ENCODE measurements around the gene OGA.
A peak's percentile ranks its signal among the peaks of the same experiment; 100 is the strongest.

The OGA gene

DNA sequence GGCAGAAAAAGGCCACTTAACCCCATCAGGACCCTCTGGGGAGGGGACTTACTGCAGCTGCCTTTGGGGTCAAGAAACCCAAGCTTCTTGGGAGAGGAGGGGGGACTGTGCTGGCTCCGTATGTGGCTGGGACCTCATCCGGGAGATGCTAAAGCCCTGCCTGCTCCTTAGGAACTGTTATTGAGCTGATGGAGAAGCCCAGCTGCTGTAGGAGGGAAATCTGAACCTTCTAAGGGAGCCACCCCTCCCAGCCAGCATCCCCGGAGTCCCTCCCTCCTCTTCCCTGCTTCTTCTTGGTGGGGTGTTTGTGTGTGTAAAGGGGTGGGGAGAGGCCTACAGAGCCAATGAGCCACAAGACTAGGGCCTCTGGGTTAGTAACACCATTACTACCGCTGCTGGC lies 17.1 kb upstream of the OGA start:
- no peak for DNase-seq

DNA sequence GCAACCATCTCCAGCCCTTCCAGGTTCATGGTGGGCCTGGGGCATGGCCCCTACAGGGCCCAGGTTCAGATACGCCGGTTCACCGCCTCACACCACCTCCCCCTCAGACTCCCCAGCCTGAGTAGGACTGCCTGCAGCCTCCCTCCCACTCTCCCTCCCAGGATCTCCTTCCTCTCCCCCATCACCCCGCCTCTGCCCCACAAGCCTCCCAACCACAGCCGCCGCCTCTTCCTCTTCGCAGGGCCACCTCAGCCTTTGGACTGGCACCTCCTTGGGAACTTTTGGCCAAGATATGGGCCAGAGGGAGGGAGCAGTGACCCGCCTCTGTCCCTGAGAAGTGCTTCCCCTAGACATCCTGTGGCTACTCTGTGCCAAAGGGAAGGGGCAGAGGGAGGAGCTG lies 16.1 kb upstream of the OGA start:
- DNase-seq, result peak; percentile 63

DNA sequence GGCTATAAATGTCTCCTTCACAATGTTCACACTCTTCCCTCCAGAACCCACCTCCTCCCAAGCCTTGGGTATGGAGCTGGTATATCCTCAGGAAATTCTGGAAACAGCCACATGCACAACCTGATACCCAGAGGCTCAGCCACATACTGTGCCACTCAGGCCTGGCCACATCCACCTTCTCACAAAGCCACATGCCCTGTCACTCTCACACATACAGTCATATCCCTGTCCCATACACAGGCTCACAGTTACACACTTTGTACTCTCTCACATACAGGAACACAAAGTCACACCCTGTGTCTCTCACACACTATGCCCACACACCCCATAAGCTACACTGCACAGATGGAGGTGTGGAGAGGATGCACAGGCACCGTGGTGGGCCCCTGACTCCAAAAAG lies 15.2 kb upstream of the OGA start:
- DNase-seq, result no peak

DNA sequence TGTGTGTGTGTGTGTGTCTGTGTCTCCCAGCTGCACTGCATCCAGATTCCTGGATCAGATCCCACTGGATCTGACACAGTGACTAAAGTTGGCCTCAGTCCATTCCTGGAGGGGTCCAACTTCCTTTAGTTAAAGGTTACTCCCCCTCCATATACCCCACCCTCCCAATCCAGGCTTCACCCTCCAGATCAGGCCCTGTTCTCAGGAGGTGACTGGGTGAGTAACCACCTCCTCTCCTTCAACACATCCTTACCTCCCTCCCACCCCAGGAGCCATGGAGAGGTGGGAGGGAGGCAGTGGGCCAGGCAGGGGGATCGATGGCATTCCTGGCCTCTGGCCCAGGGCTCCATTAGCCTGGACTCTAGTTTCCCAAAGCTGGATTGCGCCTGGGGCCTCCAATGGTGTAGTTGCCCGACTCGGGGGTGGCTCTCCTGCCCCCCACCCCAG lies 14.1 kb upstream of the OGA start:
- DNase-seq, result no peak

DNA sequence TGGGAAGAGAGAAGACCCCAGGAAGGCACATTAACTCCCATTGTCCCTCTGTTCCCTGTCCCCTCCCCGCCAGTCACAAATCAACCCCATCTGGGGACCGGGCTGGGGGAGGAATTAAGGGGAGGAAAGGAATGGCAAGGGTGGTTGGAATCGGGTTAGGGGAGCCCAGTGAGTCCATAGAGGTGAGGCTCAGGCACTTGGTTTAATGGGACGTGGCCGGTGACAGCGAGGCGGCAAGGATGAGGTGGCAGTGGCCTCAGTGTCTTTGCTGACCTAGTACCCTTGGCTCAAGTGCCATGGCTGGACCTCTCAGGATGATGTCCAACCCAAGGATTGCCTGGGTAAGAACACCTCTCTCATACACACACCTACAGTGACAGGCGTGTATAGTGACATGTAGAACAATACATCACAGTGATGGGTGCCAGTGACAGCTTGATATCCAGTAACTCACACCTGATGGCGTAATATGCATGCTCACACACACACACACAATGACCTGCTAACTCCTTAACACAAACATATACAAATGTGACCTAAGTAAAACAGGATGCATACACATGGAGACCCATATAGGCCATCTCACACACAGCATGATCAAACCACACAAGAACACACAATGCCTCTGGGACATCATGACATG lies 13.0 kb upstream of the OGA start:
- no peak for DNase-seq

DNA sequence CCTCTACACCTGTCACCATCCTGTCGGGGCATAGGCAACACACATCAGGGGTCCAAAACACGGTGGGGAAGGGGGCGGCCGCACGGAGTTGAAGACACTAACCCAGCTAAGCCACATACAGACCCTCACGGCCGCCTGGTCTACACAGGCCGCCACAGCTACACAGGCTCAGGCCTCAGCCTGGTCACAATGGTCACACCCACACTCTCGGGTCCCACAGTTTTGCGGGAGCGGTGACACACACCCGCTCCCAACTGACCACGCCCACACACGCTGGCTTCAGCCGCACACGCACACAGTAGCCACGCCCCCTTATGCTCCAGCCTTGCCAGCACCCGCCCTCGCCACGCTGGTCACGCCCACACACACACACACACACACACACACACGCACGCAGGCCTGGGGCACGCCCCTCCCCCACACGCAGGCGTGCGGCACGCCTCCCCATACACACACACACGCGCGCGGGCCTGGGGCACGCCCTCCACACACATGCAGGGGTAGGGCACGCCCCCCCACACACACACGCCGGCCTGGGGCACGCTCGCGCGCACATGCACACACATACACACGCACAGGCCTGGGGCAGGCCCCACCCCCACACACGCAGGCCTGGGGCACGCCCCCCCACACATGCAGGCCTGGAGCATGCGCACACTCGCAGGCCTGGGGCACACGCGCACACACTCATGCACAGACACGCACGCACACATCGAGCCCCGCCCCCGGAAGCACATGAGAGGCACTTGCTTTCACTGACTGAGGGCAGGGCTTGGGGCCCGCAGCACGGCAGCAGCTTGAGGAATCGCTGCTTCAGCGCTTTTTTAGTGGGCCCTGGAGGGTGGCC lies 12.3 kb upstream of the OGA start:
- DNase-seq, result peak; percentile 94

DNA sequence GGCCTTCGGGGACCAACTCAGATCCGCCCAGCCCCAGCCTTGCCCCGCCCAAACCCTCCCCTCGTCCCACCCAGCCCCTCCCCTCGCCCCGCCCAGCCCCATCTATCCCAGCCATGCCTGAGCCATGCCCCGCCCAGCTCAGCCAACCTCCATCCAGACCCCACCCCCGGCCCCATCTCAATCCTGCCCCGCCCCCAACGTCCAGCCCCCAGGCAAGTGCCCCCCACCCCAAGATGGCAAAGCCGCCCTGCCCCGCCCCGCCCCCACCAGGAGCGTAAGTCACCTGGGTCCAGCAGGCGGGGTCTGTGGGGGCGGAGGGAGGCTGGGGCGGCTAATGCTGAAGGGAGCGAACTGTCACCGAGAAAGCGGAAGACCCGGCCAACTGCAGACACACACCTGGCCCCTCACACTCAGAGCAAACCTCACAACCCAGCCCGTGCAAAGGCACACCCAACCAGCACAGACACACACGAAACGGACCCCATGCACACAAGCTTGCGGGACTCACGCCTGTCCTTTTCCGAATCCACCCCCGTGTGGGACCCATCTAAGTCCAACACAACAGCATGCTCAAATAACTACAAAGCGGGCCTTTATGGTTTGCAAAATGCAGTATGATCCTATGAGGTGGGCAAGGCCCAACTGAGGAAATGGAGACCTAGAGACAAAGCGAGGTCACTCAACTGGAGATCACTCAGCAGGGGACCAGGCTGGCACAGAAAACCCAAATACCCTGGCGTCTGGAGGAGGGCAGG lies 11.5 kb upstream of the OGA start:
- peak; percentile 58 for DNase-seq

DNA sequence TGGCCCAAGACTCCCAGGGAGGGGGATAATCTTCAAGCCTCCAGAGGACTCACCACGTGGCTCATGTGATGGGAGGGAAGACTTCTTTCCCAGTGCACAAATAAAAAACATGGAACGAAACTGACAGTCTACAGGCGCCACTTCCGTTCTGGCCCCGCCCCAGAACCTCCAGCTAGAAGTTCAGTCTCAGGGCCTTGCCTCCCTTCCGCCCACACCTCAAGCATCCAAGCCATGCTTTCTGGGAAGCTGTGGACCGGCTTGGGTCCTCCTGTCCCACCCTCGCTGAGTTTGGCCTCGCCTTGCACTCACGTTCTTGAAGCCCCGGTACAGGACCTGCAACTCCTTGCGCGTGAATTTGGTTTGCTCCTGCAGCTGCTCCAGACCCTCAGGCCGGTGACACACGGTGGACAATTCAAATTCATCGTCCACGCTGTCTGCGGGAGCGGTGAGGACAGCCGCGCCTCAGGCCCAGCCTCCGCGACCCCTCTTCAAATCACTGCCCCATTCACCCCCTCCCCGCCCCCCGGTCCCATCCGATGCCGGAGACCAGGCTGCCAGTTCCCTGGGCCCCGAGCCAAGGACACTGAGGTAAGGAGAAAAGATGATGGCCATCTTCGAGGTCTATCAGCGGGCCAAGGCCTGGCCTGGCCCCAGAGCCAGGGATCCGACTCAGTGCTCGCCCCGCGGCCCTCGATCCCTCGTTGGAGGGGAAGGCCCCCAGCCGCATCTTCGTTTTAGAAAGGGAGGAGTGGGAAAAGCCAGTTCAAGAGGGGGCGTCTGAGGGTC lies 10.7 kb upstream of the OGA start:
- DNase-seq, result no peak

DNA sequence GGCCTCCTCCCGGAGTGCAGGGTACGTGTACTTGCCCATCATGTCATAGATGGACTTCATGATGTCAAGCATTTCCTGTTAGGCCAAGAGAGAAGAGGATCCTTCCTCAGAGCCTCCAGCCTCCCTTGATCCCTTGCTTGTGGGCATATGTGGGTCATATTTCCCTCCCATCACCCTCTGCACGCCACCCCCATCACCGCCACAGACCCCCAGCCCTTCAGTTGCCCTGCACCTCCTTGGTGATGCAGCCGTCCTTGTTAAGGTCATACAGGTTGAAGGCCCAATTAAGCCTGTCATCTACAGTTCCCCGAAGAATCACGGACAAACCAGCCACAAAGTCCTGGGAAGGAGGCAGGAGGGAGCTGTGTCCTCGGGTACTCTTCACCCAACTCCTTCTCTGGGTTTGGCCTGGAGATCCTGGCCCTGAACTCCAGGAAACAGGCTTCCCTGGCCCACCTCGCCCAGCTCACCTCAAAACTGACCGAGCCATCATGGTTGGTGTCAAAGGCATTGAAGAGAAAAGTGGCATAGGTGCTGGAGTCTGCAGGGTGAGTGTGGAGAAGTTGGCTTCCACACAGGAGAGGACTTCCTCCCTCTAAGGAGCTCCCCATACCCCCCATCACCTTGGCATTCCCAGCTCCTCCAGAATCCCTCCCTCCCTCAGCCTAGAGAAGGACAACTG lies 9.8 kb upstream of the OGA start:
- DNase-seq, result no peak

DNA sequence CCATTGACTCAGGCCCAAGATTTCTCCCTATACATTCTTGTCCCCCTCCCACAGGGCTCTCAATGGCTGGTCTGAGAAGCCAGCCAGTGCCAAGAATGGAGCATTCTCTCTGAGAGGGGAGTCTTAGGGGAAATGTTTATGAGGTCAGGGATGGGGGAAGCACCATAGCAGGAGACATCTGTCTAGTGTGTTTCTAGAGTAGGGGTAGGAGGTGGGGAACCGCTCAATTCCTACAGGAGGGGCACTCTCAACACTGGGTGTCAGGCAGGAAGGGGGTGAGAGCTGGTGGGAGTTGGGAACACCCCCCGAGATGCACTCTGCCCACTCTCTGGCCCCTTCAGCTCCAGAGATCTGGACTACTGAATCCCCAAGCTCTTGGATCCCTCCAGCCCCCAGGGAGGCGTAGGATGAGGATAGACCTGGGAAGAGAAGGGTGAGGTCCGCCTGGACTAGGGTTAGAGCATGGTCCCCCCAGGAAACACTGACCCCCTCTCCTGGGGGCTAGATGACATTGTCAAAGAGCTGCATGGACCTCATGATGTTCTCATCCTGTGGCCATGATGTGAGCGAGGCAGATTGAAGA lies 8.7 kb upstream of the OGA start:
- no peak for DNase-seq

DNA sequence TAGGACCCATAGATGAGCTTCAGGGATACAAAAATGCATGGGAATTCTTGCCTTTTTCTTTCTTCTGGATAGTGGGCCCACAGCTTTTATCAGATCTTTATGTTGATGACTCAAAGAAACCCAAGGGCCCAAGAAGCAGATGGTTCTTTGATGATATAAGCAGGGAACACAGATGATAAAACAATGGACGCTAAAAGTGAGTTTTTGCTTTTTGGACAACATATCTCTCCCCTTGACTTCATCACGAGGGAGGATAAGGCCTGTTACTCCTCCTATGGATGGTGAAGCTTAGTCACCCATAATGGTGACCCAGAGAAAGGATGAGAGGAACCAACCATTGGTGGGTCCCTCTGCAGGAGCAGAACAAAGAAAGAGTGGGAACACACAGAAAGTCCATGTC lies 6.5 kb upstream of the OGA start:
- DNase-seq, result peak; percentile 89

DNA sequence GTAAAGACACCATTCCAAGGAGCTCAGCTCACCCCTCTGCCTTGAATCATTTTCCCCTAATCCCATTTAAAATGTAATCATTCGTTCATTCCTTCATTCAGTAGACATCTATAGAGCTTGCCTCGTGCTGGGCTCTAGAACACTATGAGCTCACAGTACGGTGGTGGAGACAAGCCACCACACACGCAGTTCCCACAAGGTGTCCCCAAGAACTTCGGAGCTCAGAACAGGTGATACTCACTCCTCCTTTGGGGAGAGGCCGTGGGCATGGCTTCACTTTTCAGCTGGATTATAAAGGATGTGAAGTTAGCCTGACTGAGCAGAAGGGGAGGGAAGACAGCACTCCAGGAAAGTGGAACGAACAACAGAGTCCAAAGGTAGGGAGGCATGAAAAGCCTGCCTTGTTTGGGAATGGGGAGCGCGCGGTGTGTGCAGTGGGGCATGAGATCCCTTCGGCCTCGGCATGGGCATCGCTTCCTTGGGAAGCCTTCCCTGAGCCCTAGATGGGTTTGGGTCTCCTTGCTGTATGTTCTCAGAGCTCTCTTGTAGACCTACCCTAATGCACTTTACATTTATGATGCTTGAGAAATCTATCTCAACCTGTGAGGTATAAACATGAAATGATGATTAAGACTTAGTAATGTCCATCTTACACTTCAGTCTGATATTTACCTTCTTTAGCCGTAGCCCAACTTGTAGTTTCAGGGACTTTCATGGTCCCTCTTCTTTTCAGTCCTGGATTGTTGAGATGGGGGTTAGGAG lies 809 bp upstream of the OGA start:
- DNase-seq, result no peak

DNA sequence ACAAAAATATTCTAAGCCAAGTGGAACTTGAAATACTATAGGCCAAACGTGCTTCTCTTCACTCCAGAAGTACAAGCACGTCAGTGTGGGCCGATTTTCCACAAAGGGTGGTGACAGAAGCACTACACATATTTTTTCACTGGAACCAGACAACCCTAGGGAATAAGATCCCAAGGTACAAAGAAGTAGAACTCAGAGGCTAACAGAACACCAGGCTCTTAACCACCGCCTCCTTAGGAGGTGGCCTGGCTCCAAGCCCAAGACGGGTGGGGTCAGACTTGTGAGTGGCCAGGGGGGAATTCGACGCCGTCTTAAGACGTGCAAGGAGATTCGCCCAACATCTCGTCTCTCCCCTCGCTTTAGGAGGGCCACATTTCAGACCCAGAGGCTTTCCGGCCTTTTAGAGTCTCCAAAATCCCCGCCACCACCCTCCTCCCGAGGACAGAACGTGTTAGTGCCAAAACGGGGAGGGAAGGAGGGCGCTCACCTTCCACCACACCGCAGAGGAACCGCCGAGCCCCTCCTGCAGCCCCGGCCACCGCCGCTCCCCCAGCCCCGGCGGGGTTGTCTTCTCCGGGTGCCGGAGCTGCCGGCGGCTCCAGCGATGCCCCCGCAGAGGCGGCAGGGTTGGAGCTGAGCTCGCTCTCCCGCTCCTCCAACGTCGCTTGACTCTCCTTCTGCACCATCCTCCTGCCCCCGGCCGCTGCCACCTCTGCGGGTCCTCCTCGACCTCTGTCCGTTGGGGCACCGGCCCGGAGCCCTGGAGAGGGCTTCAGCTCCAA lies 716 bp downstream of the OGA start:
- peak; percentile 97 for DNase-seq

DNA sequence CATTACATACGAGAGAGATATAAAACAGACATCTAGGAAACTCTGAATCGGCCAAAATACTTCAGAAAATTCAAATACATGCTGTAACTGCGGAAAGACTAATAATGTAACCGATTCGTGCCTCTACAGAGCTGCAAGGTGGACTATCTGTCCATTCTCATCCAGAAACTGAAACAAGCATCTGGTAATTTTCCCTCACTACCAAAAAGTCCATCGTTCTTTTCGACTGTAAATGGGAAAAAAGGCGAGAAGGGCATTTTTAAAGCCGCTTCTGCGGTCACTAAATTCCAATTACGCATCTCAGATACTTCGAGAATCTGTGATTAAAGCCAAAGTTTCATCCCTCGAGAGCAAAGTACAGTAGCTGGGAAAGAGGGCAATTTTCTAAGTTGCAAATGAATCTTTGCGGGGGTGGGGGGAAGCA lies 1.3 kb downstream of the OGA start:
- DNase-seq, result no peak

DNA sequence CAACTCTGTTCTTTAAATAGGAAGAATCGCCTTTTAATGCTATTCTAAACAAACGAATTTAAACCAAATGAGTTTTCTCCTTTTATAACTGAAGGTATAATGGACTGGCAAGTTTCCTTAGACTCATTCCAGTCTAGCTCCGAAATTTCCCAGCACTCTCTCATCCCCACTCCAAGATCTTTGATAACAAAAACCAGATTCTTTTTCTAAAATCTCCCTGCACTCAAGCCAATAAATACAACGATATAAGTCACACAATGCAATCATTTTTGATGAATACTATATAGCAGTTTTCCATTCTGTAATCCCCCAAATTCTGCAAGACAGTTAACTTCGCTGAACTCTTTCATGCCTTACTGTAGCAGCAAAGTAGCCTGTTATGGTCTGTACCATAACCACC lies 1.9 kb downstream of the OGA start:
- DNase-seq, result no peak

DNA sequence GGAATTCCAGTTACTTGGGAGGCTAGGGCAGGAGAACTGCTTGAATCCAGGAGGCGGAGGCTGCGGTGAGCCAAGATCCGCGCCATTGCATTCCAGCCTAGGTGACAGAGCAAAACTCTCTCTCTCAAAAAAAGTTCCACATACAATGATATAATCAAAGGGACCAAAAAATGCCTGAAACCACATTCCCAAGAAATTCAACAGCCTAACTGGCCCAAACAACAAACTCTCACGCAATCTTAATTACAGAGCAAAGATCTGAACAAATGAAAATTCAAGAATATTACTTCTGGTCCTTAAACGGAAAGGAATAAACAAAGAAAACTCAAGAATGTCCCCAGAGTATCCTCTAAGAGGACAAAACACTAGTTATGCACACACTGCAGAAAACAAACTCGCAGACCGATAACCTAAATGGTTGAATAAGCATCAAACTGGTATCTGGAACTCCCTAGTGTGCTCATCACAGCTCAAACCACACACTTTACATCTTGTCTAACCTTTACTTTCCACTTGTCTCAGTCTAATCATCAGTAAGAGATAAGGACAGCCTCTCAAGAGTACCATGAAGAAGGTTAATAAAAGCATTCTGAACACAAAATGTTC lies 3.7 kb downstream of the OGA start:
- peak; percentile 33 for DNase-seq

DNA sequence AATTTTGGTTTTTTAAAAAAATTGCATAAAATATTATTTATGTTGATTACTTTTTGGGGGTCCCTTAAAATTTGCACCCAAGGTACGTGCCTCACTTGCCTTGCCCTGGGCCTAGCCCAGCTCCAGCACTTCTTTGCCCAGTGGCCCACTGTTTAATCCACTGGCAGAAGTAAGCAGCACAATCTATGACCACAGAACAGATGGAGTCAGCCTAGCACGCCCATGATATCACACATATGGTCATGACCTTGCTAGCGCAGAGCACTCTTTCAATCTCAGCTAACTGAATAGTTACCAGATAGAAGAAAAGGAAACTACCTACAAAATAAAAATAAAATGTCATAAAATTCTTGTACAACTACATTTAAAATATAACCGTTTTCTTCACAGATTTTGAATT lies 5.6 kb downstream of the OGA start:
- no peak for DNase-seq

DNA sequence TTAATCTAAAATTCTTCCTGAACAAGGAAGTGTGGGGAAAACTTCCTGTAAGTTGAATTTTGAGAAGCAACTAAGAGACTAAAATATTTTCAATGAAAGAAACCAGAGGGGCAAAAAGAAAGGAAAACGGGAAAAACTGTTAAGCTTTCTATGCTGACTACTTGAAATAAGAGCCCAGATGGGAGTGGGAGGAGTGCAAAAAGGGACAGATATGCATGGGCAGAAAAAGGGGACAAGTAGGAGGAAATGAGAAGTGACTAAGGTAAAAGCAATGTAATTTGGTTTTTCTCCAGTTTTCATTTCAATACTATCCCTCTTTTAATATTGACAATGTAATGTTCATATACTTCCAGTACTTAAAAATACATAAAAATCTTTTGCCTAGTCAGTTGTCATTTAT lies 11.1 kb downstream of the OGA start:
- no peak for DNase-seq

DNA sequence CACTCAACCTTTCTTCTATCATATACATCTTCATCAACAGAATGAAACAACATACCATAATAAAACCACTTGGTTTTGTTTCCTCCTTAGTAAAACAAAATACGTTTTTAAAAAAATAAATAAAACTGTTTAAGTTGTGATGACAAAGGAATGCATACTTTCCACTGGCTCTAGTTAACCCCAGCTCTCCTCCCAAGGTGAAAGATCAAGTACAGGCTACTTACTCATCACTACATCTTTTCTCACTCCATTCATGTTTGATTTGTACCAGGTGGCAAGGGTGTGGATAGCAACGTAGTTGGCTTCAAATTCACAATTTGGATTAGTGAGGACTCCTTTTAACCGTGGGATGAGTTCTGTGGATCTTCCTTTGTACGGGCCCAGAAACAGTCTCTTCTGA lies 14.7 kb downstream of the OGA start:
- DNase-seq, result no peak
